ENCODE results near the gene TNS1. TPM values are rescaled to one million over a fixed set of nuclear protein-coding genes. Genes with fewer than 3 reads are reported as not detected.

TNS1 gene
- total and polyA plus RNA-seq, 4 donors: 67.0 to 377 (median 208) TPM

DNA sequence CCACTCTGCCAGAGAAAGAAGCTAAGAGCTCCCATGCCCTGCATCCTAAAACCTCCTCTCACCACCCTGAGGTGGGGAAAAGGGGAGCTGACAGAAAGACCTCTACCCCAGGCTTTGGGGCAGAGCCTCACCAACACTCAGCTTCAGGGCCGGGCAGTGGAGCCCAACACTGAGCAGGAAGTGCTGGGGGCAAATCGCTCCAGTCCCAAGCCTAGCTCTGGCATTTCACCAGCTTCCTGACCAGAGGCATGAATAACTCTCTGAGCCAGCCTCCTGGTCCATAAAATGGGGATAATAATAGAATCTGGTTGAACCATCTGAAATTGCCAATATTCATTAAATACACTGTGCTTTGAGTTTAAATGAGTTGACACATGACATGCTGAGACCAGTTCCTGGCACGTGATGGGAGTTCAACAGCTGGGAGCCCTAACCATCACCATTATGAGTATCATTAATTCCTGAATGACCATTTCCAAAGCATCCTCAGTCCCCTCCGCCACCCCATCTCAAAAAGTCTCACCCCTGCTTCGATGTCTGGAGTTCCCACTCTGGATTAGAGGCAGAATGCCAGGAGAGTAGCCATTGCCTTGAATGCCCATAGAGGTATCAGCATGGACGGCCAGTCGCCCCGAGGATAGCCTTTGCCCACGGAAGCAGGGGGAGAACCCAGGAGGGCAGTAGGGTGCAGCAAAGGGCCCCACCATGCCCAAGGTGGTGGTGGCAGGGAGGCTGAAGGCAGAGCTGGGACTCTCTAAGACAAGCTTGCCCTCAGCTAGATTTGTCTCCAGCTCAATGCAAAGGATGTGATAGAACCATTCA lies 153.4 kb downstream of the TNS1 start:
- peak; percentile 91 to 97 (median 97) for DNase-seq
- Histone ChIP-seq H3K4me1 (ENCODE audit: control insufficient read depth in 5 of 5, insufficient read depth in 5 of 5, low read length in 5 of 5) (peaks cover 31 to 72% (median 41%) of the 10 kb centered on the region in 5 donors), H3K36me3 (ENCODE audit: control insufficient read depth in 4 of 4, insufficient read depth in 4 of 4, low read length in 4 of 4) (peaks cover 29 to 63% (median 51%) of the 10 kb centered on the region in 4 donors), H3K27ac (ENCODE audit: low read depth in 1 of 2, low read length in 1 of 2) (peak overlapping the region; percentile 49 to 79), H3K4me3 (no peak overlapping the region), H3K27me3 (ENCODE audit: control insufficient read depth in 3 of 3, insufficient read depth in 3 of 3, low read length in 2 of 3) (no peaks in the 10 kb centered on the region), H3K9ac (ENCODE audit: insufficient read depth in 1 of 2, low read length in 2 of 2) (no peak overlapping the region), H3K9me3 (ENCODE audit: control insufficient read depth in 4 of 4, insufficient read depth in 3 of 4, low read length in 3 of 4) (peaks cover 0 to 12% (median under 1%) of the 10 kb centered on the region in 4 donors)
- TF ChIP-seq, protein P1, sequence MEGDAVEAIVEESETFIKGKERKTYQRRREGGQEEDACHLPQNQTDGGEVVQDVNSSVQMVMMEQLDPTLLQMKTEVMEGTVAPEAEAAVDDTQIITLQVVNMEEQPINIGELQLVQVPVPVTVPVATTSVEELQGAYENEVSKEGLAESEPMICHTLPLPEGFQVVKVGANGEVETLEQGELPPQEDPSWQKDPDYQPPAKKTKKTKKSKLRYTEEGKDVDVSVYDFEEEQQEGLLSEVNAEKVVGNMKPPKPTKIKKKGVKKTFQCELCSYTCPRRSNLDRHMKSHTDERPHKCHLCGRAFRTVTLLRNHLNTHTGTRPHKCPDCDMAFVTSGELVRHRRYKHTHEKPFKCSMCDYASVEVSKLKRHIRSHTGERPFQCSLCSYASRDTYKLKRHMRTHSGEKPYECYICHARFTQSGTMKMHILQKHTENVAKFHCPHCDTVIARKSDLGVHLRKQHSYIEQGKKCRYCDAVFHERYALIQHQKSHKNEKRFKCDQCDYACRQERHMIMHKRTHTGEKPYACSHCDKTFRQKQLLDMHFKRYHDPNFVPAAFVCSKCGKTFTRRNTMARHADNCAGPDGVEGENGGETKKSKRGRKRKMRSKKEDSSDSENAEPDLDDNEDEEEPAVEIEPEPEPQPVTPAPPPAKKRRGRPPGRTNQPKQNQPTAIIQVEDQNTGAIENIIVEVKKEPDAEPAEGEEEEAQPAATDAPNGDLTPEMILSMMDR (IDR thresholded peaks at IDR 0.05; ENCODE audit: control extremely low read depth, extremely low read depth): no peak
- WGBS, 2 donors: 71 to 73% methylated on average over 9 of the region's 9 CpGs
- ATAC-seq (ENCODE audit: insufficient read depth, low FRiP score): no peak

DNA sequence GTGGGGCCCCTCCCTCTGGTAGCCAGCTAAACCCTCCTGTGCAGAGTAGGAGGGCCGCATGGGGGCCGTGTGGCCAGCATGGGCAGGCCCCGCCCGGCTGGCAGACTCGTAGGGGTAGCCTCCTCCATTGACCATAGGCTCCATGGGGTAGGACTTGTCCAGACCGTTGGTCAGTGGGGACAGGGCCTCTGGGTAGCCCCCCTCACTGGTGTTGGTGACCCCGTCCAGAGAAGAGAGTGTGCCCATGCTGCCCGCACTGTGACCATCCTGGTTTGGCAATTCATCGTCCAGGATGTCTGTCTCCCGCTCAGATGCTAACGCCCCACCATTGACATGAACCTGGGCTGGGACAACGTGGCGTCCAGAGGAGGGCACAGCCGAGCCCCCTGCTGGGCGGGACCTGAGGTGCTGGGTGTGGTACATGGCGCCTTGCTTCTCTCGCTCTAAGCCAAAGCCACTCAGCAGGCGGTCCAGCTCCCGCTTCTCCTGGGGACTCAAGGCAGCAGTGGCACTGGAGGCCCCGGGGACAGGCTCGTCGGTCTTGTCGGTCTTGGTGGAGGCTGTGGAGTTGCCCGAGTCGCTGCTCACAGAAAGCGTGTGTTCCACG lies 154.3 kb downstream of the TNS1 start:
- TF ChIP-seq, protein P1 (IDR thresholded peaks at IDR 0.05; ENCODE audit: control extremely low read depth, extremely low read depth): no peak
- DNase-seq (no peak), ATAC-seq (ENCODE audit: insufficient read depth, low FRiP score) (no peak)
- WGBS, 2 donors: 89 to 95% methylated on average over 27 of the region's 27 CpGs
- Histone ChIP-seq H3K9ac (ENCODE audit: insufficient read depth in 1 of 2, low read length in 2 of 2) (no peak overlapping the region), H3K4me1 (ENCODE audit: control insufficient read depth in 5 of 5, insufficient read depth in 5 of 5, low read length in 5 of 5) (peaks cover 31 to 74% (median 39%) of the 10 kb centered on the region in 5 donors), H3K36me3 (ENCODE audit: control insufficient read depth in 4 of 4, insufficient read depth in 4 of 4, low read length in 4 of 4) (peaks cover 29 to 61% (median 48%) of the 10 kb centered on the region in 4 donors), H3K4me3 (no peak overlapping the region), H3K27ac (ENCODE audit: low read depth in 1 of 2, low read length in 1 of 2) (peak overlapping the region; percentile 13 to 26), H3K9me3 (ENCODE audit: control insufficient read depth in 4 of 4, insufficient read depth in 3 of 4, low read length in 3 of 4) (peaks cover 0 to 12% (median under 1%) of the 10 kb centered on the region in 4 donors), H3K27me3 (ENCODE audit: control insufficient read depth in 3 of 3, insufficient read depth in 3 of 3, low read length in 2 of 3) (no peaks in the 10 kb centered on the region)

DNA sequence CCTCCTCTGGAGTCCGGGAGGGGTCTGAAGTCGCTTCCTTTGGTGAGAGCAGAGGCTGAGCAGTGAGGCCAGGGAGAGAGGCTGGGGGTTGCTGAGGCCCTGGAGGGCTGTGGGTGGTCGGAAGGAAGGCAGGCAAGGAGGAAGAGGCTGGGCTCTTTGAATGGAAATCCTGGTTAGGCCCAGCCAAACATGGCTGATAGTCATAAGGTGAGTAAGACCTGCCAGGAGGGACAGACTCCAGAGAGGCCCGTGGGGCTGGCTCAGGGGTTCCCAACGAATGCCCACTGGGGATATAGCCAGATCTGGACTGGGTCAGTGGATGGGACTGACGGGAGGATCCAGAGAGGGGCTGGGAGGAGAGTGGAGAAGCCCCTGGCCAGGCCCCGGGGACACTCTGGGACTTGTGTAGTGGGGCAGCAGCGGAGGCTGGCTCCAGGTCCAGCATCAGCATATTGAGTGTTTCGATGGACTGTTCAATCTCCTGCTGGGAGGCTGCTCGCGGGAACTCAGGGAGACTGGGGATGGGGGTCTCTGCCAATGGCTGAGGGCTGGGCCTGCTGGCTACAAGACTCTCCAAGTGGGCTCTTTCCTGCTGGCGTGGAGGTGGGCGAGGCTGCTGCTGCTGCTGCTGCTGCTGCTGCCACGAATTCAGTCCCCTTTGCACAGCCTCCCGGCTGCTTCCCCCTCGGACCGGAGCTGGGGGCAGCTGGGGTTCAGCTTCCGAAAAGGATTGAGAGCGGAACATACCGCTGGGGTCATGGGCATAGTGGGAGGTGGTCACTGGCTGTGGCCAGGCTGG lies 155.0 kb downstream of the TNS1 start:
- Histone ChIP-seq H3K4me1 (ENCODE audit: control insufficient read depth in 5 of 5, insufficient read depth in 5 of 5, low read length in 5 of 5) (peaks cover 30 to 74% (median 37%) of the 10 kb centered on the region in 5 donors), H3K9me3 (ENCODE audit: control insufficient read depth in 4 of 4, insufficient read depth in 3 of 4, low read length in 3 of 4) (peaks cover 0 to 12% (median under 1%) of the 10 kb centered on the region in 4 donors), H3K4me3 (no peak overlapping the region), H3K27me3 (ENCODE audit: control insufficient read depth in 3 of 3, insufficient read depth in 3 of 3, low read length in 2 of 3) (no peaks in the 10 kb centered on the region), H3K27ac (ENCODE audit: low read depth in 1 of 2, low read length in 1 of 2) (peak overlapping the region; percentile 9 to 13), H3K9ac (ENCODE audit: insufficient read depth in 1 of 2, low read length in 2 of 2) (no peak overlapping the region), H3K36me3 (ENCODE audit: control insufficient read depth in 4 of 4, insufficient read depth in 4 of 4, low read length in 4 of 4) (peaks cover 29 to 55% (median 46%) of the 10 kb centered on the region in 4 donors)
- DNase-seq (no peak), ATAC-seq (ENCODE audit: insufficient read depth, low FRiP score) (no peak)
- 84 to 93% methylated on average over 20 of the region's 20 CpGs for WGBS, 2 donors
- TF ChIP-seq, protein P1 (IDR thresholded peaks at IDR 0.05; ENCODE audit: control extremely low read depth, extremely low read depth): no peak
